ENCODE data around the gene TARDBP.
A peak's percentile ranks its signal among the peaks of the same experiment; 100 is the strongest.
"Not testable (repeated sequence)": the region's sequence is repeated elsewhere in the genome, so short reads cannot be mapped to it uniquely, and the experiment has no call there.

The TARDBP gene

GRCh38 chr1:11059968-11060830 lies 47.7 kb downstream of the TARDBP start, which contains the start of gene SRM:
Gene SRM (minus strand): TSS chr1:11060018. CDS start chr1:11059943, 75 bp downstream.
- DNase-seq (ENCODE audit: low spot score), result peak; percentile 95

DNA sequence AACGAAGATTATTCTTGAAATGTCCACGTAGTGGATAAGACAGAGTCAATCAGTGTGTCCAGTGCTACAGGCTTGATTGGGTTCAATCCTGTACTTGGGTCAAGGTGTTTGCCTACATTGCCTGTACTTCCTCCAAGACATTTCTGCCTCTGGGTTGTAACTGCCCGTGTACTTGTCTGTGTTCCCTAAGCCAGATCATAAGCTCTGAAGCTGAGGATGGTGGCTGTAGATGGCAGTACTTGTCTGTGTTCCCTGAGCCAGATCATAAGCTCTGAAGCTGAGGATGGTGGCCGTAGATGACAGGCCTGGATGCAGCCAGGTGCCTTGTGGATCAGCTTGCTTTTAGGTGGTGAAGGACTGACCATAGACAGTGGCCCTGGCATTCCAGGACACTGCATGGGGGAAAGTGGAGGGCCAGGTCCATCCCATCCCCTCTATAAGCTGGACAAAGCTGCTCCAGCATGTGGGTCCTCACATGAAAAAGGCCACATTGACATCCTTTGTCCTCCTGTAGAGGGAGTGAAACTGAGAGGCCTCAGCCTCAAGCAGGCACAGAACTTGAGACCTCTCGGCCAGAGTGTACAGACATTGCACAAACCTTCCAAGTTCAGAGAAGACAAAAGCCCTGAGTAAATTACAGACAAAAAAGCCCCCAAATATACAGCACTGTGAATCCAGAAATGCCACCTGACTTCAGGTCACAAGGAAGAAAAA lies 49.4 kb downstream of the TARDBP start:
- DNase-seq (ENCODE audit: low spot score), result no peak

- no peak for DNase-seq (ENCODE audit: low spot score)
Measured at GRCh38 chr1:11062965-11063401, 50.5 kb downstream of the TARDBP start.

GRCh38 chr1:11063937-11064537 lies 51.6 kb downstream of the TARDBP start:
- not testable (repeated sequence) for DNase-seq (ENCODE audit: low spot score)

GRCh38 chr1:11064942-11065341 lies 52.5 kb downstream of the TARDBP start:
- DNase-seq (ENCODE audit: low spot score), result no peak

GRCh38 chr1:11065796-11066195 lies 53.3 kb downstream of the TARDBP start:
- DNase-seq (ENCODE audit: low spot score), result no peak

DNA sequence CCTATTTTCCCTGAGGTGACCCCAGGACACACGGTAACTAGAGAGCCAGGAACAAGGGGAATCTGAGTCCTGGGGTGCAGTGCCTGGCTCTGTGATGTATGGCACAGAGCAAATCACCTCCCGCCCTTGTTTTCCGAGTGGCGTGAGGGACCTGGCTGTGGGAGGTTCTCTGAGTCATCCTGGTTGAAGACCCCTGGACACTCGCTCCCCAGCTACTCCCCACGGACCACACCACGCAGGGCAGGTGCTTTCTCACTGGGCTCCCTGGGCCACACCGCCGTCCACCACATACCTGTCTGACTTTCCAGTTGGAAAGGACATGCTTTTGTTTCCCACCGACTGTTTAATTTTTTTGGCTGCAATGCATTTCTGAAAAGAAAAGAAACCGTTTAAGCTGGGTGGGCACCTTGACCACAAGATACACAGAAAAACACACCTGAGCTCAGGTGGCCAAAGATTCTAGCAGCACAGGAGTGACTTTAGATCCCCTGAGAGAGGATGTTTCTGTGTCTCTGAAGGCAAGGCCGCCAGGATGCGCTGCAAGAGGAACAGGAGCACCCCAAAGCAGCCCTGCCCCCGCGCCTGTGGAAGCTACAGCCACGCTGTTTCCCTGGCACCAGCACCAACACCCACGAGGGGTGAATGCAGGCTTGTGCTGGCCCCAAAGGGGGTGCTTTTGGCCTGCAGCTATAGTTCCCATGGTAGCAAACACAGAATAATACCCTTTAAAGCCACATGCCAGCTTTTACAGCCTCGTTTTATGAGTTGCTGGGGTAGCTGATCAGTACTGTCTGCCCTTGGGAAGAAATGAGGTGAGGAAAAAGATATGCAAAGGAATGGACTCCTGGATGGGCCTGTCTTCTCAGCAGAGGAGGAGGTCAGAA lies 55.5 kb downstream of the TARDBP start:
- DNase-seq (ENCODE audit: low spot score), result no peak

- DNase-seq (ENCODE audit: low spot score), result no peak
Measured at GRCh38 chr1:11068600-11069473, 56.4 kb downstream of the TARDBP start.

- DNase-seq (ENCODE audit: low spot score), result no peak
Measured at GRCh38 chr1:11070876-11071275, 58.4 kb downstream of the TARDBP start.

DNA sequence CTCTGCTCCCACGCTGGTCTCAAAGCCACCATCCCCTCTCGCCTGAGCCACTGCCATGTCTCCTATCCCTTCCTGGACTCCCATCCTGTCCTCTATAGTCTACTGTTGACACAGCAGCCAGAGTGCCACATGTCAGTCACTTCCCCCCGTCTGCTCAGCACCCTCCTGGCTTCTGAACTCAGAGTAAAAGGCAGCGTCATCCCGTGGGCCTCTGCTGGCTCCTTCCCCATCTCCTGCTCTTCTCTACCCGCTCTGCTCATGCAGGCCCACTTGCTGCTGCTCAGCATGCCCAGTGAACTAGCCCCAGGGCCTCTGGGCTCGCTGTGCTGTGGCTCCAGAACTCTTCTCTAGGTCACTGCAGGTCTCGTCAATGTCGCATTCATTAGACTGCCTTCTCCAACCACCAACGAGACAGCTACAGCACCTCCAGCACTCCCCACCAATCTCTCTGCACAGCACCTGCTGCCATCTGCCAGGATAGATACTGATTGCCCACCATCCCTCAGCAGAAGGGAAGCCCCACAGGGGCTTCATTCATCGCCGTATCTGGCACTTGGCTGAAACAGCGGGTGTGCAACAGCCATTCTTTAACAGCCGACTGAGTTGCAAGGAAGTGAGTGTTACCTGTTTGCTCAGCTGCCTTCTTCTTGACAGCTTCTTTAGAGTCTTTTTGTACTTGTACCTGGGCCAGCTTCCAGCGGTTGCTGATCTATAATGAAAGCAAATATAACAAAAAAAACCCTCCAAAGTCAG lies 59.2 kb downstream of the TARDBP start:
- no peak for DNase-seq (ENCODE audit: low spot score)

- no peak for DNase-seq (ENCODE audit: low spot score)
Measured at GRCh38 chr1:11072216-11072917, 59.9 kb downstream of the TARDBP start.

GRCh38 chr1:11073398-11073797 lies 60.9 kb downstream of the TARDBP start:
- DNase-seq (ENCODE audit: low spot score), result not testable (repeated sequence)

All from LoVo (cell line).